A673 (cell line): Measurements from ENCODE around the gene DIPK1A.

Source experiments
- CTCF ChIP-seq: fragments of 300-800, 200-600 bp; sonication (generic); conservative IDR thresholded peaks from 2 replicates; pipeline ENCODE4 v1.5.1; 2017; ENCODE audit warnings: low read depth, mild to moderate bottlenecking, antibody characterized with exemption, low read length, moderate library complexity, mixed read lengths
- EZH2 ChIP-seq: fragments of 200-600 bp; sonication (generic); IDR thresholded peaks from 2 replicates; pipeline ENCODE4 v1.6.1; 2017; ENCODE audit warnings: borderline replicate concordance, low read depth, mild to moderate bottlenecking, mixed read lengths, antibody characterized with exemption, low read length; ENCODE audit not compliant: poor library complexity, severe bottlenecking

GRCh38 chr1:92844439-92844838 is 116.8 kb downstream of the DIPK1A start:
- no peak for TF ChIP-seq CTCF
- no peak for TF ChIP-seq EZH2
